AG08395 (cell line): ENCODE results near the gene COL9A1.

ENCODE experiments used
- DNase-seq: peaks from one replicate; pipeline ENCODE4 v3.0.0; 2012; ENCODE audit warnings: mixed read lengths, low spot score

Gene COL9A1

DNA sequence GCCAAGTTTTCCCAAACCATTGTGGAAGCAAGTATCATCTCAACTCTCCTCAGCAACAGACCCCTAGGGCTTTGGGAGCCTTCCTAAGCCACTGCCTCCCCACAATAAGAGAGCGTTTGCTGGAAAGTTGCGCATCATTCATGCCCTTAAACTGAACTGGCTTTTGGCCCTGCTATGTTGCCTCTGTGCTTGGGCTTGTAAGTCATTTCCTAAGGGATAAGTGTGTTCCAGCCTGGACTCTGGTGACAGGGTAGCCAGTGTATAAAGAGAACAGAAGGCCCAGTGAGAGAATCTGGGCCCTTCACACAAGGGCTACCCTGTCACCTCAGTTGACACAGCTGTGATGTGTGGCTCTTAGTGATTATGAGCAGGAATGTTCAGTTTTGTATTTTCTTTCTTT is 77.8 kb downstream of the COL9A1 start:
- no peak for DNase-seq

DNA sequence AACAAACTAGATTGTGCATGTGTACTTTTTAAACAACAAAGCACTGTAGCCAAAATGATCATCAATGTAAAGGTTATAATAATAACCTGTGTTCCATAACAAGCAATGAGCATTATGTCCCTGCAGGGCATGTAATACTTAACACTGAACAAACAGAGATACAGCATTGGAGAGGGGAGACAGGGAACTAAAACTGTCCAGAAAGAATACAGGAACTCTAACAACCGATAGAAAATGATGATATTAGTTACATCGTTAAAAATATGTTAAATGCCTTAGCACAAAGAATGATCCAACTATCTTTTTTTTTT is 80.5 kb downstream of the COL9A1 start:
- DNase-seq: no peak

DNA sequence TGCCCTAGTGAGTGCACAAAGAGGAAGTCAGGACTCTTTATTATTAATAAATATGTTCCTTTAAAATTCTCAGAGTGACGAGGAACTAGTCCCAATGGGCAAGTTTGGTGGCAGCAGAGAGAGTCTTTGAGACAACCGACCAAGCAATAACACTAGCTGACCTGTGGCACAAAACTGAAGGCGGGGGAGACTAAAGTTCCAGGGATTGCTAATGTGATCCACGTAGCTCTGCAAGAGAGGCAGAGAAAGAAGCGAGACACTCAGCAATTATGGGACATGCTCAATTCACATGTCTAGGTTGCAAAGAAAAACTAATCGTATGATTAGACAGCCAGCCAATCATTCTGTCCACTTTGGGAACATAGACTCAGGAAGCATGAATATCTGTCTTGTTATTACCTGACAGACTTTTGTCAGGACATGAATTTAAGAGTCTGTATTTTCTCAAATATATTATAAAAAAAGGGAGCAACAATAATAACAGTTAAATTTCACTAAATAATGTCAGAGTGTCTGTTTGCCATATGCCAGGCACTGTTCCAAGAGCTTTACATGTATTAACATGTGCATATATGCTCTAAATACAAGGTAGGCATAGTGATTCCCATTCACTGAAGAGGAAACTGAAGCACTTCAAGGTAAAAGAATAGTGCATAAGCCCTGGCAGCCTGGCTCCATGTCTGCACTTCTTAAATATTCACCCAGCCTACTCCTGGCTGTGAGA is 81.0 kb downstream of the COL9A1 start:
- DNase-seq: no peak

DNA sequence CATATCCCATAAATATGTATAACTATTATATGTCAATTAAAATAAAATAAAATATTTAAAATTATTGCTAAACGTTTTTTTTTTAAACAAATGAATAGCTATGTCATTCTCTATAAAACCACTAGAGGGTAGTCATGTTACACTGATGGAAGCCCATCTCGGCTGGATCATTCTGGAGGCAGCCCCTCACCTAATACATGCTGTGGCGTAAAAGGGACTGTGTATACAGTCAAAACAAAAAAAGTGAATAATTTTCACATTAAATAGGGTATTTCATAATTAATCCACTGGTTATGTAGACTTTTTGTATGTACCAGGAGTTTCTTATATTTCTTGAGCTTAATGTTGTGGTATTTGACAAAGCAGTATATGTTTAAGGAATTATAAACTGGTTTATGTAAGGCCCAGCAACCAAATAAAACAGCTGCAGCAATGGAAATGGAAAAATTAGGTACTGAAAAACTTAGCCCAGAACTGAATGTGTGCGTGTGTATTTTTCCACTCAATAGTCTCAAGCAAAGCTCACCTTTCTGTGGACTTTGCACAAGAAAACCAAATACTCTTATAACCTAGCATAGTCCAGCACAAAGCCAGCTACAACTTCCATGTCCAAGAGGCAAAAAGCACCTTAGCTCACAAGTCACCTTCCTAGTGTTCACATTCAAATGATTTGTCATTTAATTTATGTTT is 81.7 kb downstream of the COL9A1 start:
- DNase-seq: peak; percentile 17

DNA sequence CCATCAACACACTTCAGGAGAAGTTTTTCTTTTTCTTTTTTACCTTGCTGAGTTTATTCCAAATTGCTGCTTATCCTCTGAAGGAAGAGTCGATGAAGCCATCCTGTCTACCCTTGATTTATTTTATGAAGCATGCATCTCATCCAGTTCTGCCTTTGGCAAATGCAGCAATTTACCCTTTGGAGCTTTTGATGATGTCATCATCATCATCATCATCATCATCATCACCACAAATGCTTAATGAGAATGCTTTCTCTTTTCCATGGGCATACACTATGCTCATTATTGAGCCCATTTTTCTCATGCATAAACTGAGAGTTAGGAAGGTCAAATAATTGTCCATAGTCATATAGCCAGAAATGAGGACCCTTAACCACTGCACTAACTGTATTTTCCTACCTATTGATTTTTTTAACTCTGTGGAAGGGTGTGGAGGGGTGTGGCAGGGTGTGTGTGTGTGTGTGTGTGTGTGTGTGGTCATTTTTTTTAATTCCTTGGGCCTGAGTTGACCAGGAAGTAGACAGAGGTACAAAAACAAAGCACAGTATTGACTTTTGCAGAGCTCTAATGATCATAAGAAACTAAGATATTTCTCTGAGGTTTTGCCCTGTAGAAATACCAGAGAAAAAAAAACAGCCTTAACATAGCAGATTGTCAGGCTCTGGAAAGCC is 82.8 kb downstream of the COL9A1 start:
- no peak for DNase-seq

DNA sequence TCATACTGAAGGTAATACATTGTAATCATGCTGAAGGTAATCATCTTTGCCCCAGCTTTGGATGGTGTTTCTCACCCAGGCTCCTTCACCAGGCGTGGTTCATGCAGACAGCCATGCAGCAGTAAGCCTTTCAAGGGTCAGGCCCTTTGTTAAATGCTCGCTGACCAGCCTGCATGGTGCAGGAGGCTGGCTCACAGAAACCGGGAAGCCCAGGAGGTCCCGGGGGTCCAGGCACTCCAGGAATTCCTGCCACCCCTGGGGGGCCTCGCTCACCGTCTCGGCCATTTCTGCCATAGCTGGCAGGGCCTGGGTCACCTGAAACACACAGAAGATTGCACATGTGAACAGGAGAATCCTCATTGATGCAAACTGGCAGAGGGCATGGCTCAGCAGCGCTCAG is 86.1 kb downstream of the COL9A1 start:
- DNase-seq: no peak

DNA sequence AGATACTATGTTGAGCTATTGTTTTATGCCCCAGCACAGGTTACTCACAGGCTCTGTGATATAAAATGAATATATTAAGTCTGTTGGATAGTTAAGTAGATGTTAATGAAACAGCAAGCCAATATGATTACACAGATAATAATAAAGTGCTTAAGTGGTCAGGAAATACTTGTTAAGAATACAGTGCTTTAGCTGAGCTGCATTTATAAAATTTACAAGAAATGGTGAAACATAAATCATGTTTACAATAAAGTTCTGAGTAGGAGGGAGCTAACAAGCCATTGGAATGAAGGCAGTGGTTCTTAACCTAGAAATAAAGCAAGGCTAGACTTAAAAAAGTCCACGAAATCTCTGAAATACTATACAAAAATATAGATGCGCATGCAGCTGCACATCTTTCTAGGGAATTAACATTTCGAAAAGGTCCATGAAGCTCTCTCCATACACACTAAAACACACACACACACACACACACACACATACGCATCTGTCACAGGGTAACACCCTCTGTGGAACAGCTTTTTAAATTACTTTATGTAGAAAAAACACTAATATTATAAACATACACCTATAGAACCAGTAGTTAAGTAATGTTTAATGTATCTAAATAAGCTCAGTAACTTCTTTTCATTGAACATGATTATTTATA is 87.3 kb downstream of the COL9A1 start:
- DNase-seq: no peak

DNA sequence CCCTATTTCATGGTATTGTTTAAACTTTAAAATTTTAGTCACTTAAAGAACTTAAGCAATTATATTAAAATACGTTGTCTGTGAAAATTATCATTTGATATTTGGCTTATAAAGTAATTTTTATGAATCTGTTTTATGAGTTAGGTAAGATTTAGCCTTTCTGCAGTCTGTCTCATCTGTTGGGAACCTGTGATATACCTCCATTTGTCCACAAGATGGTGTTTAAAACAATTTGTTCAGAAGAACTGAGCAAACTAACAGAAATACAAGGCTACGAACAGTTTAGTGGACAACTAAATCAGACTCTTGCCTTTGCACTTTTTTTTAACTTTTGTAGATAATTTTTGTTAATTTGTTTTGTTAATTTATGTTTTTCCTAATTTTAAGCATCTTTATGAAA is 92.4 kb downstream of the COL9A1 start:
- no peak for DNase-seq

DNA sequence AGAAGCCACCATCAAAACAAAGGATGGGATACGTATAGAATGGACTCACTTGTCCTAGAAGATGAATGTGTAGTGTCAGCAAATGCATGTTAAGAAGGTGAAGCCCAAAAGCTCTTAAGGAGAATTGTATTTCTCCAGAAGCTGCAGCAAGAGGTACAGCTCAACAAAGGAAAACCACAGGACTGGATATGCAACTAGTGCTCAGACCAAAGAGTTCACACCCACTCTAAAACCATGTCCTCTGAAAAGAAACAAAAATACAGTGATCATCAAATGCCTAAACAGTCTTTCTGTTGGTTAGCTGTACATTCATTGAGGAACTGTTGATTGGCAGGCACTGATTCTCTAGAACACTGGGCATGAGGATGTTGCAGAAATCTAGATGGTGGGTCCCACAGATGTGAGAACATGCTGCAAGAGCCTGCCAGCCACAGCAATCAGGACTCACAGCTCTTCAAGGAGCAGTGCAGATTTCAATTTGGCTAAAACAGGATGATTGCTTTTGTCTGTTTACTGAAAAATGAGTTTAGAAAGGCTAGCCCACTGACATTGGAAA is 94.6 kb downstream of the COL9A1 start:
- DNase-seq: no peak

DNA sequence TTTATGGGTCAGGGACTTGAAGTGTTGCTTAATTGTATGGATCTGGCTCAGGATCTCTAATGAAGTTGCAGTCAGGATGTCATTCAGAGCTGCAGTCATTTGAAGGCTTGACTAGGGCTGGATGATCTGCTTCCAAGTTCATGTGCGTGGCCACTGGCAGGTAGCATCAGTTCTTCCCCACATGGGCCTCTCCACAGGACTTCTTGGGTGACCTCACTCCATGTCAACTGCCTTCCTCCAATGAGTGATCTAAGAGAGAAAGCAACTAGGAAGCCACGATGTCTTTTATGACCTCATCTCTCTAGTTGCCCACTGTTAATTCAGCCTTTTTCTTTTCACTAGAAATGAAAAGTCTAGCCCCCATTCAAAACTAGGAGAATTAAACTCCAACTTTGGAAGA is 104.1 kb downstream of the COL9A1 start:
- DNase-seq: no peak

DNA sequence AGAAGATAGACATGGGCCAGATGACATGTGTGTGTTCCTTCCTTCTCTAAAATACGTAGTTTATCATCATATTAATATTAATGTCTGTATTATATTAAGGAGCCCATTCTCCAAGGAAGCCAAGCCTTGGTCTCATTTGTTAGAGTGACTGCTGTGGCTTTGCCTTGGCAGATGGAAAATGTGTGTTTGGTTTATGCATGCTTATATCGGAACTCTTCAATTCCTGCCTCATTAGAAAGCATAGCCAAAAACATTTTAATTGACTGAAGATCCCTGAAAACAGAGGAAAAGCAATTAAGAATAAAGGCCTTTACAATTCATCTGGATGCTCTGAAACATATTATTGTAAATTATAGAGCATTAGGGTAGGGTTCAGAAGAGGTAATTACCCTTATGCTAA is 106.4 kb downstream of the COL9A1 start:
- no peak for DNase-seq

DNA sequence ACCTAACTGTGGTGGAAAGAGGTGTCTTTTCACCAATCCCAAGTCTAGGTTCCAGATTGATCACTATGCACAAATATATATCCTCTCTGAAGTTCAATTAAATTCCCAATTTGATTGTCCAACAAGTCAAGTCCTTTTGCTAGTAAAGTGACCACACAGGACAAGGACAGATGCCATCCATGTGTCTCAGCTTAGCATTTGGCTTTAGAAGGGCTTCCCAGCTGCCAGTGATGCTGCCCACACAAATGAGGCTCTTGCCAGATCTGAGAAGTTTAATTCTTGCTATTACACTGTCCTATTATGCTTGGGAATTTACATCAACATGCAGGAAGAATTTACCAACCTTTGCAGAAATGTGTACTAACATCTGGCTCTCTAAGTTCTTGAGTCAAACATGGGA is 108.5 kb downstream of the COL9A1 start:
- no peak for DNase-seq

DNA sequence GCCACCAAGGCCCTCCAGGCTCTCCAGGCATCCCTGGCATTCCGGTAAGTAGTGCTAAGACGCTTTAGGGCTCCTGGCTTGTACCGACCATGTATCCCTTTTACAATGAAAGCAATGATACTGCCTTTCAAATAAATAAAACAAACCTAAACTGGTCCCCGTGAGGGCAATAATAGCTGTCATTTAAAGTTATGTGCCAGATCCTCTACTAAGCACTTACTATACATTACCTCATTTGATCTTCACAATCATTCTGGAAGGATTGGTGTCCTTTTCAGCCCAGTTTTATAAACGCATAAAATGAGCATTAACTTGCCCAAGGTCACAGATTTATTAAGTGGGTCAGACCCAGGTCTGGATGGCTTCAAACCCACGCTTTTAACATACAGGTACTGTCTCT is 114.7 kb downstream of the COL9A1 start:
- DNase-seq: no peak

DNA sequence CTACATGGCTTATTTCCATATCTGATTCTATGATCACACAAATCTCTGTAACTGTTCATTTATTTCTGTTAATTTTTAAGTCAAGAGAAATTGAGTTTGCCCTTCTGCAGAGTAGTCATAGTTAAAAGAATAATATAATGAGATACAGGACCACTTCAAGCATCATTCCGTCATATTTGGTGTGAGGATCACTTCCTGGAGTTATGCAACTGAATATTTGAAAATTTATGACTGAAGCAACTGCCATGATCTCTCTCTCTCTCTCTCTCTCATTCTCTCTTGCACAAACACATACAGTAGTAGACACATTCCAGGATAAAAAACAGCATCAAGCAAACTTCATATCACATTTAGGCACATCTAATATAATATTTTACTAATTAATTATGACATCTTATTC is 116.4 kb downstream of the COL9A1 start:
- DNase-seq: no peak

DNA sequence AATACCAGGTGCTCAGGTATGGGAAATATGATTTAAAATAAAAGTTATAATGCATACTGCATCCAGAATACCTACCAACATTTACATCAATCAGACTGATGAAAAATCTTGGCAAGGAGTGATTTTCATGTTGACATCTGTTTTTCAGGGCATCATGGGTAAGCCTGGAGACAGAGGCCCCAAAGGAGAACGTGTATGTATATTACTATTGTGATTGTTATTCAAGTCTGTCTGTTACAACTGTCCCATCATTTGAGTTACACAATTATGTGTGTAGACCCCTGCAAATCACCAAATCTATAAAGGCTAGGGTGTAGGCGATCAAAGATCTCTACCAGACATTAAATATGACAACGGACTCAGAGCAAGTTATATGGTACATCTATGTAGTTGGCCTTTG is 118.2 kb downstream of the COL9A1 start:
- DNase-seq: no peak

DNA sequence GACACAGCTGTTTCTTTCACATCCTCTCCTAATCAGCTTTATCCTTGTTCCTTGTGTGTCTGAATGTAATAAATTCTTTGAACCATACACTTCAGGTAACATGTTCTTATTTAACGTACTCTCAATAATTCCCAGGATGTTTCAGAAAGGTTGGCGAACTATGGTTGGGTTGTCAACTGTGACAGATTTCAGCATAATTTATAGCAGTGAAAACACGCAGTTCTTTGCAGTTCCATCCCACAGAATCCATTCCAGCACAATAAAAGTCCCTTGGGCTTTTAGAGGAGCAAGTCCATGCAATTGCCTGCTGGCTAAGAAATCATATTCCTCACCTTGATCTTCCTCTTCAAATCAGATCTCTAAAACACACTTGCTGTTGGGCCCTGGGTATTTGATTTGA is 119.3 kb downstream of the COL9A1 start:
- DNase-seq: no peak

DNA sequence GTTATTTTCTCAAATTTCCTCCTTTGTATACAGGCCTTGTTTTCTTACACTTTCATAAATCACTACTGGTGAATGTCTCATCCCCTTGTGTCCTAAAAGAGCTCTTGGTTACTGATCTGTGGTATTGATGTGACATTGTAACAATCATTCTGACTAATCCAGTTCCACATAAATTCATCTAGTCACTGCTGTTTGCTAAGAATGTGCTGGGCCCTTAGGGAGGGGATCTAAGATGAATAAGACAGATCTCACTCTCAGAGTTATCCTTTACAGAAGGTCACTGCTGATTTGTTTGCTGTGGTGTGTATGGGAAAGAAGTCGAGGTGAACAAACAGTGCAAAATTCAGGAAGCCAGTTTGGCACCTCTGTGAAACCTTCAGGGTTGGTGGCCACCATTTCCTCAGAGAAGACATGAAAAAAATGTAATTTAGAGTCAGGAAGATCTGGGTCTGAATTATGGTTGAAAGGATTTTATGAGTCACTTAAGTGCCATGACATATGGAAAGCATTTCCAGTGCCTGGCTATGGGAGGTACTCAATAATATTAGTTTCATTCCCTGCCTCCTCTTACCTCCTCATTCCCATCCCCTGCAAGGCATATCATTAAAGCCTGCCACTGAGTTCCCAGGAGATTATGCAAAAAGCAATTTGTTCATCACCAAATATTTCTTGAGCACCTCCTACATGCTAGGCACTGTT is 121.8 kb downstream of the COL9A1 start:
- no peak for DNase-seq

DNA sequence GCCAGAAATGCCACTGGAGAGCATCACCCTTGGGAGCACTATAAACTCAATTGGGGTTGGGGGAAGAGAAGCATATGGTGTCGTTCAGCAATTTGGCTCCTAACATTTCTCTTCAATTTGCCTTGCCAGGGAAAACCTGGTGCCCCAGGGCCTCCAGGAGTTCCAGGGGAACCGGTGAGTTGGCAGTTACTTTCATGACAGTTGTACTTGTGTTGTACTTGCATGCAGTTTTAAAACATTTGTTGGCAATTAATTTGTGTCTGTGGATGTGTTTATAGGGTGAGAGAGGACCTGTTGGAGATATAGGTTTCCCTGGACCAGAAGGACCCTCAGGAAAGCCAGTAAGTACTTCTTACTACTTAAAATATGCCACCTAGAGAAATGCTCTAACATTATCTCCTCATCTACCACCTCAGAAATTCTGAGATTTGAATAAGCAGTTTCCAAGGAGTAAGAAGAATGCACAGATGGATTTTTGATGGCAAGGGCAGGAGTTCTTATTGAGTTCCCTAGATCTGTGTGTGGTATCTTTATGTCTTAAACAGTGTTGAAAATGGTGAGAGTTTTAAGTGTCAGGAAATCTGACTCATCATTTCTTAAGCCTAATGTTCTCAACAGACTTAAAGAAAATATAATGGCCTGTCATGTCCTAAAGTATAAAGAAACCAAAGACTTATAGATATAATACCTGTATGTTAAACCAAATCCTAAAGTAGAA is 122.5 kb downstream of the COL9A1 start:
- no peak for DNase-seq

DNA sequence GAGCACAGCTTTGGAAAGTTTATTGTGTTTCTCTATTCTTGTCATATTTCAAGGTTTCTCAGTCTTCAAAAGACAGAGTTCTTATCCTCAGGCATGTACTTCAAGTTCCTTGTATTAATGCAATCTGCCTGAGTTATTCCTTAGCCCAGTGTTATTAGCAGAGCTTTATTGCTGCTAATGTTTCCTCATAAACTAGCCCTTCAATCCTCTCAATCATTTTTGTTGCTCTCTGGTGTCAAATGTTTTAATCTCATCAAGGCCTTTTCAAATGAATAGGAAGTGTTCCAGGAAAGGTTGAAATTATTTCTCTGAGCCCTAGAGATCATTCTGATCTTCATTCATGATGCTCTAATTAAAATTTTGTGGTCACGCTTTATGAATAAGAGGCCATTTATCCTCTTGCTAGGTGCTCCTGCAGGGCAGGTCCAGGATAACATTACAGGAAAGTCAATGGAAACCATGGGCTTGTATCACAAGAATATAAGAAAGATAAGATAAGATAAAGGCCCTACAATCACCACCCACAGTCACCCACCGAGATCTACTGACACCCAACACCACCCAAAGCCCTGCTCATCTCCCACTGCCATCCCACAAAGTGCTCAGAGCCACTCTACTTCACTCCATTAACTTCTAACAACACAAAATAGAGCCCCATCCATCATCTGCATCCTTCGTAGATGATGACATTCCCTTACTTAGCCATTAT is 125.9 kb downstream of the COL9A1 start:
- no peak for DNase-seq

DNA sequence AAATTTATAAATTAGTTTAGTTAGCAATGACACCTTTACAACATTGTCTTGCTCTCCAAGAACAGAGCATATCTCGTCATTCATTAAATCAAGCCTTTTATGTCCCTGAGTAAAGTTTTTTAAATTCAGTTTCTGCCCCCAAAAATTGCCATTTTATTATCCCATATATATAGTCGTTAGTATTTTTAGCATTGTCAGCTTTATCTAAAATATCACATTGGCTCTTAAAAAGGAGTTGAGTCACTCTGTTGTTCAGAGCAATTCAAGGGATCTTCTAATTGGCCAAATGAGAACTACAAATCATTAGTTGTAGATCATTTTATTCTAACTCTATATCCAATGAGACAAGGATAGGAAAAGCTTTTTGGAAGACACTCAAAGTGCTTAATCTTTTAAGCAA is 127.1 kb downstream of the COL9A1 start:
- DNase-seq: no peak

DNA sequence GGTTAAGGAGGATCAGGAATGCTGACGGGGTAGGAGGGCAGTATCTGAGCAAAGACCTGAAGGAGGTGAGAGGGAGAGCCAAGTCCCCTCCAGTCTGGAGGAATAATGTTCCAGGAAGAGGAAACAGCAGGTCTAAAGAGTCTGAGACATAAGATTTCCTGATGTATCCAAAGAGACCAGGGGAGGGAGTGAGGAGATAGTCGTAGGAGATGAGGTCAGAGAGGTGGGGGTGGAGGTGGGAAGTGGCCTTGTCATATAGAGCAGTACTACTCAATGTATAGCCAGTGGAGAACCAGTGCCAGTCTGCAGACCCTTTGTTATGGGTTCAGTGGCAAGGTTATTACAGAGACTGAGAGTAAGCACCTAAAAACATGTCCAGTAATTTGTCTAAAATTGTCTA is 130.6 kb downstream of the COL9A1 start:
- DNase-seq: no peak
